HG03439 (cell line): Measurements from ENCODE around the gene SH3BP4.

ENCODE experiments used
- ATAC-seq: cut with Tn5 transposase; IDR thresholded peaks from one replicate; pipeline ENCODE4 v1.9.1; 2021; ENCODE audit warnings: mild to moderate bottlenecking, moderate library complexity; ENCODE audit not compliant: unreplicated experiment

Gene SH3BP4

DNA sequence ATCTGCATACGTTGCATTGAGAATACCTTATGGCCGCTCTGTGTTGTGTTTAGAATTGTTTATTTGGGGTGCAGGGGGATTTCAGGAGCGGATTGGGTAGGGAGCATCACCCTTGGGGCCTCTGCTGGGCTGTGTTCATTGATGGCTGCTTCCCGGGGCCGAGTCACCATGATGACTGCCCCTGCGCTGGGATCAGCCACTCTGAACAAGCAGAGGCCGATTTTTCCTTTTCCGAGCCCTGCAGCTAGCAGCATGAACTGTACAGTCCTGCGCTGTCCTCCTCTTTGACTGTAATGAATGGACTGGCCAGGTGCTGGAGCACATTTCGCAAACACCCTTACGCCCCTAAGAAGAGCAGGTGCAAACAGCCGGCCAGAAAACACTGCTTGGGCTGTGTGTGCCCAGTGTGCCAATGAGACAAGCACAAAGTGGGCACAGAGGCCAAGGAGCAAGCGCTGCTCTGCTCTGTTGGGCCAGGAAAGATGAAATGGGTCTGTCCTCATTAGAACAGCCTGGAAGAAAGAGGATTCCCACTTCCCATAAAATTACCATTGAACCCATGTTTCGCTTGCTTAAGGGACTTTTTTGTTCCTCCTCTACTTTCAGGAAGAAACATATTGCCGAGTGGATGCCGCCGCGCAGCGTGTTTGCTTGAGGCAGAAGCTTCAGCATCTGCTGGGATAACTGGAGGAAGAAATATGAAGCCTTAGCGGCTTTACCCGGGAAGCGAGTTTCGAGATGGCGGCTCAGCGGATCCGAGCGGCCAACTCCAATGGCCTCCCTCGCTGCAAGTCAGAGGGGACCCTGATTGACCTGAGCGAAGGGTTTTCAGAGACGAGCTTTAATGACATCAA is 82.7 kb downstream of the SH3BP4 start:
- ATAC-seq, result no peak

DNA sequence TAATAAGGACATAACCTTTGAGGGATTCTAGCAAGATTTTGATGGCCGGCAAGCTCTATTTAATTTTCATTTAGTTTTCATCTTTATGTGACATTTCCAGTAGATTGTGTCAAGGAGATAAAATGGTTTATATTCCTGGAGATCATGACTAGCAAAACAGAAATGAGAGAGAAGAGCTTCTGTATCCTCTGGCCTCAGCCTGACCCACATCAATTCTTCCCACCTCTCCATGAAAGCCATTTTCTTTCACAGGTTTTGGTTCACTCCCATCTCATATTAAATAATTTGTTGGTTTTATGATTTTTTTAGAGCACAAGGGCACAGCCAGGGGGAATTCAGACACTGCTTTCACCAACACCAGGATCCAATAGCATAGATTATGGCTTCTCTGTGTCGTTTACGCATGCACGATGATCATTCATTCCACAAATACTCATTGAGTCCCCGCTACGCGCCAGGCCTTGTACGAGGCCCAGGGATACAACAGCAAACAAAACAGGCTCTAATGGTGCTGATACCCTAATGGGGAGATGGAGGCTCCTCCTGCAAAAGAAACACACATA is 85.9 kb downstream of the SH3BP4 start:
- no peak for ATAC-seq

DNA sequence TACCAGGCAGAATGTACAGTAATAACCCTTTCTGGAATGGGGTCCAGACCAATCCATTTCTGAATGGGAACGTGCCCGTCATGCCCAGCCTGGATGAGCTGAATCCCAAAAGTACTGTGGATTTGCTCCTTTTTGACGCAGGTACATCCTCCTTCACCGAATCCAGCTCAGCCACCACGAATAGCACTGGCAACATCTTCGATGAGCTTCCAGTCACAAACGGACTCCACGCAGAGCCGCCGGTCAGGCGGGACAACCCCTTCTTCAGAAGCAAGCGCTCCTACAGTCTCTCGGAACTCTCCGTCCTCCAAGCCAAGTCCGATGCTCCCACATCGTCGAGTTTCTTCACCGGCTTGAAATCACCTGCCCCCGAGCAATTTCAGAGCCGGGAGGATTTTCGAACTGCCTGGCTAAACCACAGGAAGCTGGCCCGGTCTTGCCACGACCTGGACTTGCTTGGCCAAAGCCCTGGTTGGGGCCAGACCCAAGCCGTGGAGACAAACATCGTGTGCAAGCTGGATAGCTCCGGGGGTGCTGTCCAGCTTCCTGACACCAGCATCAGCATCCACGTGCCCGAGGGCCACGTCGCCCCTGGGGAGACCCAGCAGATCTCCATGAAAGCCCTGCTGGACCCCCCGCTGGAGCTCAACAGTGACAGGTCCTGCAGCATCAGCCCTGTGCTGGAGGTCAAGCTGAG is 89.6 kb downstream of the SH3BP4 start:
- no peak for ATAC-seq

GRCh38 chr2:235041918-235042575 is 90.2 kb downstream of the SH3BP4 start:
- ATAC-seq, result no peak

DNA sequence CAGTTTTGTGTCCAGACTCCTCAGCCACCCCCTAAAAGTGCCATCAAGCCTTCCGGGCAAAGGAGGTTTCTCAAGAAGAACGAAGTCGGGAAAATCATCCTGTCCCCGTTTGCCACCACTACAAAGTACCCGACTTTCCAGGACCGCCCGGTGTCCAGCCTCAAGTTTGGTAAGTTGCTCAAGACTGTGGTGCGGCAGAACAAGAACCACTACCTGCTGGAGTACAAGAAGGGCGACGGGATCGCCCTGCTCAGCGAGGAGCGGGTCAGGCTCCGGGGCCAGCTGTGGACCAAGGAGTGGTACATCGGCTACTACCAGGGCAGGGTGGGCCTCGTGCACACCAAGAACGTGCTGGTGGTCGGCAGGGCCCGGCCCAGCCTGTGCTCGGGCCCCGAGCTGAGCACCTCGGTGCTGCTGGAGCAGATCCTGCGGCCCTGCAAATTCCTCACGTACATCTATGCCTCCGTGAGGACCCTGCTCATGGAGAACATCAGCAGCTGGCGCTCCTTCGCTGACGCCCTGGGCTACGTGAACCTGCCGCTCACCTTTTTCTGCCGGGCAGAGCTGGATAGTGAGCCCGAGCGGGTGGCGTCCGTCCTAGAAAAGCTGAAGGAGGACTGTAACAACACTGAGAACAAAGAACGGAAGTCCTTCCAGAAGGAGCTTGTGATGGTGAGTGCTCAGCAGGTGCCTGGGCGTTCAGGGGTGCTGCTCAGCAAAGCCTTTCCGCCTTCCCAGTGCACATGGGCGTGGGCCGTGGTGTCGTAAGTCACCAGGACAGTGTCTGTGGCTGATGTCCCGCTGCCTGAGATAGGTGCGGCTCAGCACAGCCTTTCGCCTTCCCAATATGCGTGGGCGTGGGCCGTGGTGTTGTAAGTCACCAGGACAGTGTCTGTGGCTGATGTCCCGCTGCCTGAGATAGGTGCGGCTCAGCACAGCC is 91.0 kb downstream of the SH3BP4 start:
- no peak for ATAC-seq

DNA sequence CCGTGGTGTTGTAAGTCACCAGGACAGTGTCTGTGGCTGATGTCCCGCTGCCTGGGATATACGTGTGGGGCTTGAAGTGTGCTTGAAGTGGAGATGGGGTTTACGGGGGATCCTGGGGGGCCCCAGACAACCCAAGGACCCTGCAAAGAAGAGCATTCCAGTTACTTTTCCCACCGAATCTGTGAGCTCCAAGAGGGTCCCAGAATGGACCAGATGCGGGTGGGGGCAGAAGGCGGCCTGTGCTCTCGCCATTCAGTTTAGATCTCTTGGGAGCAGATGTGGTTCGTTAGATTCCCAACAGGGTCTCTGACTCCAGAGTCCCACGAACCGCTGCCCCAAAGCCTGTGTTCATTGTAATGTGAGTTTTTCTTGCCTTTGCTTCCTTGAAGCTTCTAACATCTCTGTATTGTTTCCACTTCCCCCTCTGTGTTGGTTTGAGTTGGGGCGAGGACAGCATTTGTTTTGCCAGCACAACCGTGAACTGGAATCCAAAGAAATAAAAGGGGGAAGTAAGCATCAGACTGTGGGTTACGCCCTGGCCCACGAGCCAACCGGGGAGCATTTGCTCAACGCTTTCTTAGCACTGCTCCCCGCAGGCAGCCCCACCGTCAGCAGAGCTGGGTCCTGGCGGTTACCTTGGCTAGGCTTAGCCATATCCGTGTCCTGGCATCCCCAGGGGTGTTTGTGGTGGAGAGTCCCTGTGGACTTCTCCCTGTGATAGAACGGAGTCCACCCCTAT is 92.1 kb downstream of the SH3BP4 start:
- ATAC-seq, result no peak

DNA sequence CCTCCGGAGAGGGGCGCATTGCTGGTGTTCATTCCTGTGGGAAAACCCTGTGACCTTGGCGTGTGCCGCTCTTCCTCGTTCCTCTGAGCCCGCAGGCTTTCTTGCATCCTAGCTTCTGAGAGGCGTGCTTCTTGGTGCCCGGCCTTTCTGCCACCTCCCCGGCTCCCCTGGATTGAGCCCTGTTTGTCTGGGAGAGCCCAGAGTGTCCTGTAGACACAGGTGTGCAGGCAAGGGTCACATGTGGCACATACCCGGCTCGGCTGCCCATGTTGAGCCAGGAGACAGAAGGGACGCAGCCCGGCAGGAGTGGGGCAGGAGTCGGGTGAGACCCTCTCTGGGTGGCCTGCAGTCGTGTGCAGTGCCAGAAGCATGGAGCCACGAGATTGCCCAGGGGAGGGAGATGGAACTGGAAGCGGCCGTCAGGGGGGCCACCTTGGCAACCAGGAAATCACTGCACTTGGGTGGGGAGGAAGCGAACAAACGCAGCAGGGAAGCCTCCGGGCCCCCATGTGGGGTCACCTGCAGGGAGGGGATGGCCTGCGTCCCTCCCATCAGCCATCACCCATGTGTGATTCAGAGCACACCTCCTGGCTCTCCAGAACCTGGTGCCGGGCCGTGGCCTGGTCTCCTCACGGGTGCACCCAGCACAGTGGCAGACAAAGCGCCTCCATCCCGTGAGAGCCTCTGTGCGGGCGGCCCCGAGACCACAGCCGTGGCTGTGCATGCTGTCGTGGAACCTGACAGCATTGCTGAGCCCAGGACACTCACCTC is 92.9 kb downstream of the SH3BP4 start:
- no peak for ATAC-seq

GRCh38 chr2:235045336-235045972 is 93.6 kb downstream of the SH3BP4 start:
- ATAC-seq, result no peak

DNA sequence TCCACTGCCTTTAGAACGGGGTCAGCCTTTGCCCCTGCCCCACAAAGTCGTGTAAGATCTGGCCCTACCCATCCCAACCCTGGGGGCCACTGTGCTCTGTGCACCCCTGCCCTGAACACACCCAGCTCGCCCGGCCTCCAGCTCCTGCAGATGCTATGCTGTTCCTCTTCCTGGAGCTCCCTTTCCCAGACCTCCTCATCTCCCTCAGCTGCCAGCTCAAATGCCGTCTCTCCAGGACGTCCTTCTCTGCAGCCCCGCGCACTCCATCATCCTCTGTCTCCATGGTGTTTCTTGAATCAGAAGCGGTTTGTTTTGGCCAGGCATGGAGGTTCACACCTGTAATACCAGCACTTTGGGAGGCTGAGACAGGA is 94.1 kb downstream of the SH3BP4 start:
- ATAC-seq, result no peak

DNA sequence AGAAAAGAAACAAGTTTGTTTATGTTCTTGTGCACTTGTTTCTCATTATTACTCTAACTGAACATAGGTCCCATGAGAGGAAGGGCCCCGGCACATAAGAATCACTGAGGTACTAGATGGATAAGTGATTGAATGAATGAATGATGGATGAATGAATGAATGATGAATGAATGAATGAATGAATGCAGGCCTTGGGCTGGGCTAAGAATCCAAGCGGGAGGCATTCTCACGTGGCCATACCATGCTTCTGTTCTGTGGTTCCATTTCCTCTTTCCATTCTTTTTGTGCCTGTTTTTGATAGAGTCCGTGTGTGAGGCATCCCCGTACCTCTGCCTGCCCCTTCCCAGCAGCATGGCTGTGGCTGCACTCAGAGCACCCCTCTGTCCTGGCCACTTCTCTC is 94.8 kb downstream of the SH3BP4 start:
- no peak for ATAC-seq

- ATAC-seq, result no peak
Measured at GRCh38 chr2:235047171-235048160, 95.6 kb downstream of the SH3BP4 start.

GRCh38 chr2:235048549-235048948 is 96.7 kb downstream of the SH3BP4 start:
- no peak for ATAC-seq

DNA sequence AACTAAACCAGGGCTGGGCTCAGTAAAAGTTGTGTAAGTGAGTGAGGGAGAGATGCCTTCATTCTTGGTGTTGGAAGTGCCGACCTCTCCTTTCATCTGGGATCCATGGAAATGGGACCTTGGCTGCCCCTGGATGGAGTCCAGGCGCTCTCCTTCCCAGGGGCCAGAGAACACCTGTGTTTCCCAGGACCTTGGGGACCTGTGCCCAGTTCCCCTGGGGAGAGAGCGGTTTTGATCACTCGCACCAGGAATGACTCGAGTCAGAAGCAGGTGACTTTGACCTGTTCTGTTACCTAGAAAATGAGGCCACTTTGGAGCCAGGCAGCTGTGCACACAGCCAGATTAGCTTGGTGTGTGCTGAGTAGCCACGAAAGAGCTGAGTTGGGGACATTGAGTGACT is 97.3 kb downstream of the SH3BP4 start:
- ATAC-seq, result no peak

- ATAC-seq, result no peak
Measured at GRCh38 chr2:235049719-235050118, 97.9 kb downstream of the SH3BP4 start.

GRCh38 chr2:235050980-235051351 is 99.1 kb downstream of the SH3BP4 start:
- no peak for ATAC-seq

DNA sequence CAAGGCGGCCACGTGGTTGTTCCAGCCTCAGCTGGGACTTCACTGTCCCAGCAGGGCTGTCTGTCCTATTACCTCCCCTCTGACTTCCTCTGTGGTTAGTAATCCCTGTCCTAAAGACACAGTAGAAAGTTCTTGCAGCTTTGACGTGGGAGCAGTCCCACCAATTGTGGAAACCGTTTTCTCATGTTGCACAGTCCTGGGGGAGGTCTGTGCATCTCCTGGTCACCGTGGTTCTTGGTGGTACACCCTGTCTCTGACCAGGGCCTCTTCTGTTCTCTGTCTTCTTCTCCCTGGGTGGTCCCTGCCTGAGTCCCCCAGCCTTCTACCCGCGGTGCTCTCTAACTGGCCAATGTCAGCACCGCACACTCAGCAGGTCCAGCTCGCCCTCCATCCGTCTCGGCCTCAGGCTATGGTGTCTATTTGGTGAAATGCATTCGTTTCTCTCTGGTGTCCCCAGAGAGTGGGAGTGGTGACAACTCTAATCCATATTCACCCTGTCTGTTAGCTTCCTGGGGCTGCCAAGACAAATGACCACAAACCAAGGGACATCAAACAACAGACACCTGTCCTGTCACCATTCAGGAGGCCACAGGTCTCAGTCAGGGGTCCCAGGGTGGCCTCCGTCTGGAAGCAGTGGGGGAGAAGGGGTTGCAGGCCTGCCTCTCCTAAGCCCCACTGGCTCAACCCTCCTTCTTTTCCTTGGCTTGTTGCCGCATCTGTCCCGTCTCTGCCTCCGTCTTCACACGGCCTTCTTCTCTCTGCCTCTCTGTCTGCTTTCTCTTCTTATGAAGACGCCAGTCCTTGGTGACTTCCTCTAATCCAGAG is 99.8 kb downstream of the SH3BP4 start:
- ATAC-seq, result no peak
